Thoracic aorta (tissue), 2 donors: ENCODE results near the gene MTMR3. TPM values are rescaled to one million over a fixed set of nuclear protein-coding genes. Genes with fewer than 3 reads are reported as not detected.

Source experiments
- ATAC-seq: fragments of 150-250 bp; one replicate; pipeline ENCODE4 v1.8.0; 2017; ENCODE audit warnings: low read depth; ENCODE audit not compliant: insufficient number of reproducible peaks, low FRiP score
- DNase-seq: peaks from one replicate; pipeline ENCODE4 v3.0.0-alpha.2; 2020; ENCODE audit warnings: low spot score
- H3K27ac ChIP-seq, 2 donors: fragments of 200-600 bp; sonication (generic); 1 replicate in 1 of 2; 2 replicates in 1 of 2; pipeline ENCODE4 v1.5.1; 2016; ENCODE audit warnings: mild to moderate bottlenecking in 2 of 2, moderate library complexity in 2 of 2
- H3K27me3 ChIP-seq: fragments of 200-600 bp; sonication (generic); replicated peaks from 2 replicates; pipeline ENCODE4 v1.6.0; 2016; ENCODE audit warnings: mild to moderate bottlenecking; ENCODE audit not compliant: insufficient read depth
- H3K36me3 ChIP-seq: fragments of 200-600 bp; sonication (generic); one replicate; pipeline ENCODE4 v1.5.1; 2016
- H3K4me1 ChIP-seq, 2 donors: fragments of 200-600 bp; sonication (generic); 1 replicate in 1 of 2; 2 replicates in 1 of 2; pipeline versions ENCODE4 v1.5.1 to v1.6.0; 2016; ENCODE audit warnings: low read depth in 2 of 2, mild to moderate bottlenecking in 1 of 2; ENCODE audit not compliant: control insufficient read depth in 1 of 2
- H3K4me3 ChIP-seq: fragments of 200-600 bp; sonication (generic); 2 replicates; pipeline ENCODE4 v1.5.1; 2016; ENCODE audit warnings: mild to moderate bottlenecking
- H3K9me3 ChIP-seq: fragments of 200-600 bp; sonication (generic); 2 replicates; pipeline ENCODE4 v1.5.1; 2016
- total RNA-seq, 2 donors: library from RNA; depleted of rRNA; stranded (reverse); fragments of >200 nt; gene quantifications; one replicate each; pipeline versions ENCODE4 v1.1.0 to v1.2.3, GENCODE V29; 2016
- TF ChIP-seq, protein P1 (sequence below): fragments of 200-600 bp; sonication (generic); IDR thresholded peaks from one replicate; pipeline ENCODE4 v1.5.1; 2019; ENCODE audit warnings: antibody characterized with exemption

The MTMR3 gene
- total RNA-seq, 2 donors from 2014 or later: 33.3 to 61.9 TPM

DNA sequence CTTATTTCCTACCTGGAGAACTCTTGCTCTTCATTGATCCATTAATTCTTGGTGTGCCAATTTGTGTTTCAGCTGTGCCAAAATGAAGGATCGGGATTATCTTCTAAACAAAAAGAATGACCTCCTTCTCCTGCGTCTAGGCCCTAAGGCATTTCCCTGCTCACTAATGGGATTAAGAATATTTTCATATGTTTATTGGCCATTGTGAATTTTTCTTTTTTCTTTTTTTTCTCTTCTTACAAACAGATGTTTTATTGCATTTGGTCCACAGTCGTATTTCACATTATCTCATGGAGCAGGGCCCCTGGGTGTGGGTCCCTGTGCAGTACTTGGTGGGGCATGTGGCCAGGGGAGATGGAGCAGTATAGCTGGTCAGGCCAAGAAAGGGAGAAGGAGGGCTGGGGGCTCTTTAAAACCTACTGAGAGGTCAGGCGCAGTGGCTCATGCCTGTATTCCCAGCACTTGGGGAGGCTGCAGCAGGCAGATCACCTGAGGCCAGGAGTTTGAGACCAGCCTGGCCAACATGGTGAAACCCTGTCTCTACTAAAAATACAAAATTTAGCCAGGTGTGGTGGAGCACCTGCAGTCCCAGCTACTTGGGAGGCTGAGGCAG, 162.0 kb downstream of the MTMR3 start:
- H3K36me3 ChIP-seq: no peaks in the 10 kb centered on the region
- no peak overlapping the region for H3K27ac ChIP-seq
- H3K4me1 ChIP-seq: no peaks in the 10 kb centered on the region
- H3K4me3 ChIP-seq: no peak overlapping the region
- no peaks in the 10 kb centered on the region for H3K9me3 ChIP-seq
- DNase-seq (no peak), ATAC-seq (no peak)
- H3K27me3 ChIP-seq: no peaks in the 10 kb centered on the region
- TF ChIP-seq, protein P1, sequence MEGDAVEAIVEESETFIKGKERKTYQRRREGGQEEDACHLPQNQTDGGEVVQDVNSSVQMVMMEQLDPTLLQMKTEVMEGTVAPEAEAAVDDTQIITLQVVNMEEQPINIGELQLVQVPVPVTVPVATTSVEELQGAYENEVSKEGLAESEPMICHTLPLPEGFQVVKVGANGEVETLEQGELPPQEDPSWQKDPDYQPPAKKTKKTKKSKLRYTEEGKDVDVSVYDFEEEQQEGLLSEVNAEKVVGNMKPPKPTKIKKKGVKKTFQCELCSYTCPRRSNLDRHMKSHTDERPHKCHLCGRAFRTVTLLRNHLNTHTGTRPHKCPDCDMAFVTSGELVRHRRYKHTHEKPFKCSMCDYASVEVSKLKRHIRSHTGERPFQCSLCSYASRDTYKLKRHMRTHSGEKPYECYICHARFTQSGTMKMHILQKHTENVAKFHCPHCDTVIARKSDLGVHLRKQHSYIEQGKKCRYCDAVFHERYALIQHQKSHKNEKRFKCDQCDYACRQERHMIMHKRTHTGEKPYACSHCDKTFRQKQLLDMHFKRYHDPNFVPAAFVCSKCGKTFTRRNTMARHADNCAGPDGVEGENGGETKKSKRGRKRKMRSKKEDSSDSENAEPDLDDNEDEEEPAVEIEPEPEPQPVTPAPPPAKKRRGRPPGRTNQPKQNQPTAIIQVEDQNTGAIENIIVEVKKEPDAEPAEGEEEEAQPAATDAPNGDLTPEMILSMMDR: no peak

DNA sequence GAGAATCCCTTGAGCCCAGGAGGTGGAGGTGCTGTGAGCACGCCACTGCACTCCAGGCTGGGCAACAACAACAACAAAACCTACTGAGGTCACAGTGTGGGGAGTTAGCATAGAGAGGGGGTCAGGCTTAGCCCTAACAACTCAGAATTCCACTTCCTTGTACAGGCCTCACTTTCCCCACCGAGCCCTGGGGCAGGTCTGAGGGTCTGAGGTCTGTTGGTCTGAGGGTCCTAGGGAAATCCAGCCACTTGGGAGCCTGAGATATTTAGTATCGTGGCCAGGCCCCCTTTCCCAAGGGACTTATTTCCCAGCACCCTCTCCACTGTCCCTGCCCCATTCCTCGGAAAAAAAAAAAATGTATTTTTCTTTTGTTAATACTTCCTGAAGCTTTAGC, 162.5 kb downstream of the MTMR3 start:
- TF ChIP-seq, protein P1: no peak
- Histone ChIP-seq H3K9me3 (no peaks in the 10 kb centered on the region), H3K27me3 (no peaks in the 10 kb centered on the region), H3K4me3 (no peak overlapping the region), H3K36me3 (no peaks in the 10 kb centered on the region), H3K4me1 (no peaks in the 10 kb centered on the region), H3K27ac (no peak overlapping the region)
- ATAC-seq (no peak), DNase-seq (no peak)

DNA sequence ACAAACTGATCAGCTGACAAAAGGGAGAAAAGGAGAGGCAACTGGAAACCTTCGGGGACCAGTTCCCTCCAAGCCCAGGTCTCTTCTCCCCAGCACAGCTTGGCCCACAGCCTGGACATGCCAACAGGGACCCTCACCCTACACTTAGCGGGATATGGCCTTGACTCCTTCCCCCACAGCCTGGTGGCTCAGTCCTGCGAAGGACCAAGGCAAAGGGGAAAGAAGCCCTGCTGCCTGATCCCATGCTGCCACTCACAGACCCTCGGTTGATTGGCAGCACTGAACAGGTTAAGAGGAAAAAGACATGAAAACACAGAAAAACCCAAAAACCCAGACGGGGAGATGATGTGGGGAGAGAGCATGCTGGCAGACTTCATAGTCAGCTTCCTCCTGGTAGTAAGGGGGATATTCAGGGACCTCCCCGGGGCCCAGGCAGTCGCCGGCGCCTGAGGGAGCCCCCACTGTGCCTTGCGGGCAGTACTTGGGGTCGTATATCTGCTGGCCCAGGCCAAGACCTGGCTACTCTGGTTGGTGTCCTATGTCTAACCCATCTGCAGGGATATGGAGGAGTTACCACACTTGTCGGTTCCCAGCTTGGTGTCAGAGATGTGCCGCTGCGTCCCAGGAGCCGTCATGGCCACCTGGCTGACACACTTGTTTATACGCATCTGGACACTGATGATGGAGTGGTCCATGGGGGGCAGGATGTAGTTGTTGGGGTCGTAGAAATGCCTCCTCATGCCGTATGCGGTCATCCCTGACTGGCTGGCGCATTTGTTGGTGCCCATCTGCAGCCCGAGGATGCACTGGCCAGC, 163.1 kb downstream of the MTMR3 start:
- ATAC-seq (no peak), DNase-seq (no peak)
- no peak overlapping the region for H3K27ac ChIP-seq
- no peaks in the 10 kb centered on the region for H3K36me3 ChIP-seq
- no peaks in the 10 kb centered on the region for H3K4me1 ChIP-seq
- H3K4me3 ChIP-seq: no peak overlapping the region
- no peaks in the 10 kb centered on the region for H3K9me3 ChIP-seq
- TF ChIP-seq, protein P1: no peak
- H3K27me3 ChIP-seq: no peaks in the 10 kb centered on the region

DNA sequence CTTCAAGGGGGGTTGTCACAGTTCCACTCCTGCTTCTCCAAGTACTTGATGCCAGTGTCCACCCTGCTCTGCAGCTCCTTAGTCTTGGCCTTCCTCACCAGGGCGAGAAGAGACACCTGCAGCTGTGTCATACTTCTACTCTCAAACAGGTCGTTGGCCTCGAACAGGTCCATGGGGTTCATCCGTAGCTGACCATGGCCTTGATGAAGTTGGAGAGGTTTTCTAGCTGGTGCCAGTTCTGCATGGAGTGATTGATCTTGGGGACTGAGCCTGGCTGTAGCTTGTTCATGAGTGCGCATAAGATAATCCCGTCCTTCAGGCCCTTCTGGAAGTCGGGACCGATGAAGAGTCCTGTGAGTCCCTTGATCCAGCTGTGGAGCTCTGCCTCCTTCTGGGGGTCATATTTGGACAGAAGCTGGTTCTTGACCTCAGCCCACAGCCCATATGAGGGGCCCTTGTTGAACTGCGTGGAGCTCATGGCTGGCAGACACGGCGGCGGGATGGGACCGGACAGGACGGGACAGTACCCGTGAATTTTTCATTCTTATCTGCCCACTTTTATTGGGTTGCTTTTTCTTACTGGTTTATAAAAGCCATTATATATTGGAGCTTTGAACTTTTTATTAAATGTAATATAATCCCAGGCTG, 163.9 kb downstream of the MTMR3 start:
- Histone ChIP-seq H3K9me3 (no peaks in the 10 kb centered on the region), H3K4me3 (no peak overlapping the region), H3K4me1 (no peaks in the 10 kb centered on the region), H3K36me3 (no peaks in the 10 kb centered on the region), H3K27me3 (no peaks in the 10 kb centered on the region), H3K27ac (no peak overlapping the region)
- ATAC-seq (no peak), DNase-seq (no peak)
- TF ChIP-seq, protein P1: no peak

DNA sequence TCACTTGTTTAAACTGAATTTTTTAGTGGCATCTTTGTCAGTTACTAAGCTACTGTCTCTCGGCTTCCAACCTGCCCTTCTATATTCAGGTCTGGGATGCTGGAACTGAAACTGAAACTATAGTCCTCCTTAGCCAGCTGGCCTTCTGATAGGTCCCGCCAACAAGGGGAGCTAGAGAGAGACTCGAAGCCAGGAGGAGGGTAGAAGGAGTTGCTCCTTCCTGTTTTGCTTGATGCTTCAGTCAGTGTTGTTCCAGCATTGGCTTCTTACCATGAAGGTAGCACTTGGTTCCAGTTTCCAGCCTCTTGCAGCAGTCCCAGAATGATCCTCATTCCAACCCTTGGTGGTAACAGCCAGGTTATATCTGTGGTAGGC, 164.4 kb downstream of the MTMR3 start:
- H3K36me3 ChIP-seq: no peaks in the 10 kb centered on the region
- no peak for DNase-seq
- H3K27me3 ChIP-seq: no peaks in the 10 kb centered on the region
- TF ChIP-seq, protein P1: no peak
- H3K27ac ChIP-seq: no peak overlapping the region
- no peaks in the 10 kb centered on the region for H3K9me3 ChIP-seq
- no peaks in the 10 kb centered on the region for H3K4me1 ChIP-seq
- no peak for ATAC-seq
- no peak overlapping the region for H3K4me3 ChIP-seq
